GM12872 (cell line): ENCODE data around the gene RRBP1.

ENCODE experiments used
- TF ChIP-seq, protein P1 (sequence below): IDR thresholded peaks from 3 replicates; pipeline ENCODE4 v1.5.1; 2011; ENCODE audit warnings: low read depth, mild to moderate bottlenecking, low read length, moderate library complexity; ENCODE audit not compliant: insufficient read depth

RRBP1 gene

DNA sequence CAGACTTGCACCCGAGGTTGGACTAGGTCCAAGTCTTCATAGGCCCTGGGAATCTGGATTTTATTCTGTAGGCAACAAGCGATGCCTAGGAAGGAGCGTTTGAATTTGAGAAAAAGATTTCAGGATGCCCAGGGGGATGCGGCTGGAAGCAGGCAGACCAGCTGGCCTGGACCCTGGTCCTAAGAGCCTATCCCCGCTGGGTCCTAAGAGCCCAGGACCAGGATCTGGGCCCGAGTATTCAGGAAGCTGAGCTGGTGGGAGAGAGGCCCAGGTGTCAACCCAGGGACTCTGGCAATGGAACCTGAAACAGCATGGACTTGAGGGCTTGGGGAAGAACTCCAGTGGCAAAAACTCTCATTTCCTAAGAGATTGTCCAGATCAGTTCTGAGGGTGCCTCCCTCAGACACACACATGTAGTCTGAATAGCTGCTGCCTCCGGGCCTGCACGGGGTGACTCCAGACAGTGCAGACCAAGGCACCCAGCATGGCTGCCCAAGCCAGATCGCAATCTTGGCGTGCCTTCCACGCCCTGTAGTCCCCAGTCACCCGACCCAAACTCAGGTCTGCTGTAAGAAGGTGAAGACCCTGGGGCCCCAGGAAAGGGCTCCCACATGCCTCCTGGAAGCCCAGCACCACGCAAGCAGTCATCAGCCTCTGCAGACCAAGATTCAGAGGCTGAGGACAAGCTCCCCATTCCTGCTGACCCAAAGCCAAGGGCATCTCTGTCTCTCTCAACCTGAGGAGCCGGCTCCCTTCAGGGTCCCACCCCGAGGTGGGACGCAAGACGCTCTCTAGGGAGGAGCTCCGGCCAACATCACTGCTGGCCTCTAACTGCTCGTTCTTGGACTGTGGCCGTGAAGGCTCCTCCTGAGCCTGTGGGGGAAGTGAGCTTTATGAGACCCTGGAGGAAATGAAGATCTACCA lies 34.4 kb downstream of the RRBP1 start:
- TF ChIP-seq, protein P1, sequence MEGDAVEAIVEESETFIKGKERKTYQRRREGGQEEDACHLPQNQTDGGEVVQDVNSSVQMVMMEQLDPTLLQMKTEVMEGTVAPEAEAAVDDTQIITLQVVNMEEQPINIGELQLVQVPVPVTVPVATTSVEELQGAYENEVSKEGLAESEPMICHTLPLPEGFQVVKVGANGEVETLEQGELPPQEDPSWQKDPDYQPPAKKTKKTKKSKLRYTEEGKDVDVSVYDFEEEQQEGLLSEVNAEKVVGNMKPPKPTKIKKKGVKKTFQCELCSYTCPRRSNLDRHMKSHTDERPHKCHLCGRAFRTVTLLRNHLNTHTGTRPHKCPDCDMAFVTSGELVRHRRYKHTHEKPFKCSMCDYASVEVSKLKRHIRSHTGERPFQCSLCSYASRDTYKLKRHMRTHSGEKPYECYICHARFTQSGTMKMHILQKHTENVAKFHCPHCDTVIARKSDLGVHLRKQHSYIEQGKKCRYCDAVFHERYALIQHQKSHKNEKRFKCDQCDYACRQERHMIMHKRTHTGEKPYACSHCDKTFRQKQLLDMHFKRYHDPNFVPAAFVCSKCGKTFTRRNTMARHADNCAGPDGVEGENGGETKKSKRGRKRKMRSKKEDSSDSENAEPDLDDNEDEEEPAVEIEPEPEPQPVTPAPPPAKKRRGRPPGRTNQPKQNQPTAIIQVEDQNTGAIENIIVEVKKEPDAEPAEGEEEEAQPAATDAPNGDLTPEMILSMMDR, result no peak

DNA sequence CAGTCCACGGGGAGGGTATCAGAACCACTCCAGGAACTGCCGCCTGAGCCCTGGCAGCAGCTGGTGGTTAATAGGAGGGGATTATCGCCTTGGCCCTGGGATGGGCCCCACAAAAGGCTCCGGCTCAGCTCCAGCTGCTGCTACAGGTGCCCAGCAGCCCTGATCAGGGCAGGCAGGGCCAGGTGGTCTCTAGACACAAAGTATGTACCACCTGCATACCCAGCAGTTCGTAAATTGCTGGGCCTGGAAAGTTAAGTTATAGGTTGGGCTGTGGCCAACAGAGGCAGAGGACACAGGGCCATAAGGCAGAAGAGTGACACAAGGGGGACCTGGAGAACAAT lies 35.1 kb downstream of the RRBP1 start:
- TF ChIP-seq, protein P1, result no peak

DNA sequence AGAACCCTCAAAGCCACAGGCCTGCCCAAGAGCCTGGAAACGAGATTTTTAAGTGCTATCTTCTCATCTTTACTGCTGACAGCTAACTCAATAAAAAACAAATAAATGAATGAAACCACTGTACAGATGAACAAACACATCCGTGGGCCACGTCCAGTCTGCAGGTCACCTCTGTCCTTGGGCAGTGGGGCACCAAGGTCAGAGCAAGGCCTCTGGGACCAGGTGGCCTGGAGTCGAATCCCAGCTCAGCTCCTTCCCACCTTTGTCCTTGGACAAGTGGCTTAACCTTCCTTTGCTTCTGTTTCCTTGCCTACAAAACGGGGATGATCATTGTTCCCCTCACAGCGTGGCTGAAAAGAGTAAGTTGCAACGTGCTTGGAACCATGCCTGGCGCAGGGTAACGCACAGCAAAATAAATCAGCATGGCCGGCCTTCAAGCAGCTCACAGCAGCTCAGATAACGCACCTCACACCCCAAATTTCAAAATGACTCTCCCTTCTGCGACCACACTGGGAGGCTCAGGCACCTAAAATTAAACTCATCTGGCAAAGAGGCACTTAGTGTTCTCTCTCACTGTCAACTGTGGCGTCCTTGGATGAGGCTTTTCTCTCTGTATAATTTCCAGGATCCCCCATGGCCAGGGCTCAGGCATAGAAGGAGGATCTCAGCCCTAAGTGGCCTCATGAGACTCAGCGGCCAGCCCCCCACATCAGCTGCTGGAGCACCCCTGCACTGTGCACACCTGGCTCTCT lies 35.7 kb downstream of the RRBP1 start:
- TF ChIP-seq, protein P1, result no peak

DNA sequence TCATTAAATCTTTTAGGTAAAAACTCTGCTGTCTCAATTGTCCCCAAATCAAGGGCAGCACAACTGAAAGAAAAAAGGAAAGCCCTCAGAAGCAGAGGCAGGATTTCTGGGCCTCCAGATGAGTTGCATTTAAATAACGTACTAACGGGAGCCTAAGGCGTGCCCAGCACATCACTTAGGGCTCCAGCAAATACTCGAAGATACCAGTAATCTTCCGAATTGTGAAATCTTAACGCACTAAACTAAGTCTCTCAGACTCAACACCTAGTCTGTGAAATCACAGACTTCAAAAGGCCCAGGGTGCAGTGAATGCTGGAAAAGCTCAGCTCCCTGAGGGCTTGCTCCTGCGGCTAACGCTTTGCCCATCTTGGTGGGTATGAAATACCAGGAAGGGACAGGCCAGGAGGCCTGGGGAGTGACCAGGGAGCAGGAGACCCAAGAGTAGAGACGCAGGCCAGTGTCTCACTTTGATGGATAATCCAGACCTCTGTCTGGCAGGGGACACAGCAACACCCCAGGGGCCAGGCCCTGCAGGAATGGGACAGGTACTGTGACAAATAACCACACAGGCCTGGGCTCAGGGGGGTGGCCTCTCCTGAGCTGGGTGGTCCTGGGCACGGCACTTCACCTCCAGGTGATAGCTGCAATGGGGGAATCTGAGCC lies 36.4 kb downstream of the RRBP1 start:
- TF ChIP-seq, protein P1, result no peak

DNA sequence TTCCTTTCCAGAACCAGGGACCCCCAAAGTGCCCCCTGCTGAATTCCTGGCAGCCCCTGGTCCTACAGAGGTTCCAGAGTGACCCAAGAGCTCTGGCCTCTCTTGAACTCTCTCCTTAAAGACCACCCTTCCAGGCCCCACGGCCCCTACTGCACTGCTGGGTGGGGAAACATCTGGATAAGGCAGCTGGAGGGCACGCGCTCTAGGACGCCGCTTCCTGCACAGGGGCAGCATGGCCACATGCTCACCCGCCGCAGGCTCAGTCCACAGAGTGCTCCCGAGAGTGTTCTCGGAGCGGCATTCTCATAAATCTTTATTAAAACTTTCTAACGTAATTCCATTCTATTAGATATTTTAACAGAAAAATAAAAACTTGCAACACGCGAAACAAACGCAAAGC lies 37.0 kb downstream of the RRBP1 start:
- TF ChIP-seq, protein P1, result no peak

DNA sequence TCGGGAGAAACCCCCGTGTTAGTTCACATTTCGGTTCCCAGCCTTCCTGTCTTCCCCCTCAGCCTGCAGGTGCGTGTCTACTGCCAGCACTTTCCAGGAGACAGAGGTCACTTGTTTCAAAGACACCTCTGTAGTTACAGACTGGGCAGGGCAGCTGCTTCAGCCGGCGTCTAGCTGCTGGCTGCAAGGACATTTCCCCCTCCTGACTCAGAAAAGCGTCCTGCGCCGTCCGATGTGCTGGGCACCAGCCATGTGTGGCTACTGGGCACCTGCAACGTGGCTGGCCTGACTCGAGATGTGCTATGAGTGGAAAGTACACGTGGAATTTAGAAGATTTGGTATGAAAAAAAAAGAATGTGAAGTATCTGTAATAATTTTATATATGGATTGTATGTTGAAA lies 37.6 kb downstream of the RRBP1 start:
- TF ChIP-seq, protein P1, result no peak
